Measurements from ENCODE around the gene VTN.

DNA sequence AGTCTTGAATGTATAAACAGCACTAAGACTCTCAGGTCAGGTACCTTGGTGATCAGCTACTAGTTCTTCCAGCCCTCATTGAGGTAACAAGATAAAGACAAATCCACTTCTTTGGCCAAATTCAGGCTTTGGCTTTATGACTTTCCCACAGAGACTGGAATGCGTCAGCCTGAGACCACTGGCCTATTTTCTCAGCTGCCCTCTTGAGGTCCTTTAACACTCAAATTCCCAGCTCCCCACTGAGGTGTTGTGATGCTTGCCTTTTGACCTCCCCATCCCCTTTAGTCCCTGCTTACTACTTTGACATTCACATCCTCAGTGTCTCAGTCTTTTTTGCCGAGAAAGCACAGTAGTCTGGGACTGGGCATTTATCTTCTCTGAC lies 23.9 kb downstream of the VTN start:
- TF ChIP-seq, protein P1, sequence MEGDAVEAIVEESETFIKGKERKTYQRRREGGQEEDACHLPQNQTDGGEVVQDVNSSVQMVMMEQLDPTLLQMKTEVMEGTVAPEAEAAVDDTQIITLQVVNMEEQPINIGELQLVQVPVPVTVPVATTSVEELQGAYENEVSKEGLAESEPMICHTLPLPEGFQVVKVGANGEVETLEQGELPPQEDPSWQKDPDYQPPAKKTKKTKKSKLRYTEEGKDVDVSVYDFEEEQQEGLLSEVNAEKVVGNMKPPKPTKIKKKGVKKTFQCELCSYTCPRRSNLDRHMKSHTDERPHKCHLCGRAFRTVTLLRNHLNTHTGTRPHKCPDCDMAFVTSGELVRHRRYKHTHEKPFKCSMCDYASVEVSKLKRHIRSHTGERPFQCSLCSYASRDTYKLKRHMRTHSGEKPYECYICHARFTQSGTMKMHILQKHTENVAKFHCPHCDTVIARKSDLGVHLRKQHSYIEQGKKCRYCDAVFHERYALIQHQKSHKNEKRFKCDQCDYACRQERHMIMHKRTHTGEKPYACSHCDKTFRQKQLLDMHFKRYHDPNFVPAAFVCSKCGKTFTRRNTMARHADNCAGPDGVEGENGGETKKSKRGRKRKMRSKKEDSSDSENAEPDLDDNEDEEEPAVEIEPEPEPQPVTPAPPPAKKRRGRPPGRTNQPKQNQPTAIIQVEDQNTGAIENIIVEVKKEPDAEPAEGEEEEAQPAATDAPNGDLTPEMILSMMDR (conservative IDR thresholded peaks at IDR 0.05; ENCODE audit: low read length), result no peak
- no peak for TF ChIP-seq EZH2phosphoT487 (IDR thresholded peaks at IDR 0.05; ENCODE audit: borderline replicate concordance, low read depth, low read length)
